ENCODE results near the gene DNAJC15.
A peak's percentile ranks its signal among the peaks of the same experiment; 100 is the strongest.

DNAJC15 gene

GRCh38 chr13:43020794-43021193, 2.6 kb upstream of the DNAJC15 start:
- Histone ChIP-seq H3K27ac (ENCODE audit: low read depth, low read length) (no peak overlapping the region), H3K4me3 (ENCODE audit: low read depth in 1 of 2, low read length in 2 of 2) (no peak overlapping the region)

GRCh38 chr13:43021926-43022670, 1.3 kb upstream of the DNAJC15 start:
- no peaks in the 10 kb centered on the region for H3K27me3 ChIP-seq (ENCODE audit: control insufficient read depth in 1 of 2, insufficient read depth in 2 of 2, low read length in 2 of 2)
- no peak overlapping the region for H3K9ac ChIP-seq (ENCODE audit: low read depth in 1 of 2, low read length in 2 of 2)
- H3K36me3 ChIP-seq (ENCODE audit: control insufficient read depth in 1 of 2, insufficient read depth in 2 of 2, low read length in 2 of 2) = no peaks in the 10 kb centered on the region
- peaks cover 20 to 24% of the 10 kb centered on the region in 2 donors for H3K4me1 ChIP-seq (ENCODE audit: control insufficient read depth in 1 of 2, insufficient read depth in 2 of 2, low read length in 2 of 2)
- H3K9me3 ChIP-seq (ENCODE audit: control insufficient read depth in 1 of 2, low read length in 2 of 2) = no peaks in the 10 kb centered on the region
- H3K27ac ChIP-seq (ENCODE audit: low read depth, low read length) = no peak overlapping the region
- no peak overlapping the region for H3K4me3 ChIP-seq (ENCODE audit: low read depth in 1 of 2, low read length in 2 of 2)

More at GRCh38 chr13:43020794-43021193, 2.6 kb upstream of the DNAJC15 start:
- Histone ChIP-seq H3K9me3 (ENCODE audit: control insufficient read depth in 1 of 2, low read length in 2 of 2) (no peaks in the 10 kb centered on the region), H3K36me3 (ENCODE audit: control insufficient read depth in 1 of 2, insufficient read depth in 2 of 2, low read length in 2 of 2) (no peaks in the 10 kb centered on the region), H3K27me3 (ENCODE audit: control insufficient read depth in 1 of 2, insufficient read depth in 2 of 2, low read length in 2 of 2) (no peaks in the 10 kb centered on the region), H3K9ac (ENCODE audit: low read depth in 1 of 2, low read length in 2 of 2) (no peak overlapping the region), H3K4me1 (ENCODE audit: control insufficient read depth in 1 of 2, insufficient read depth in 2 of 2, low read length in 2 of 2) (peaks cover 15 to 20% of the 10 kb centered on the region in 2 donors)

GRCh38 chr13:43022934-43023288, 475 bp upstream of the DNAJC15 start:
- Histone ChIP-seq H3K27ac (ENCODE audit: low read depth, low read length) (peak overlapping the region; percentile 82), H3K9ac (ENCODE audit: low read depth in 1 of 2, low read length in 2 of 2) (peak overlapping the region; percentile 66 to 95), H3K4me1 (ENCODE audit: control insufficient read depth in 1 of 2, insufficient read depth in 2 of 2, low read length in 2 of 2) (peaks cover 20 to 24% of the 10 kb centered on the region in 2 donors), H3K27me3 (ENCODE audit: control insufficient read depth in 1 of 2, insufficient read depth in 2 of 2, low read length in 2 of 2) (no peaks in the 10 kb centered on the region), H3K36me3 (ENCODE audit: control insufficient read depth in 1 of 2, insufficient read depth in 2 of 2, low read length in 2 of 2) (no peaks in the 10 kb centered on the region), H3K9me3 (ENCODE audit: control insufficient read depth in 1 of 2, low read length in 2 of 2) (no peaks in the 10 kb centered on the region), H3K4me3 (ENCODE audit: low read depth in 1 of 2, low read length in 2 of 2) (peak overlapping the region; percentile 87 to 98)

GRCh38 chr13:43026262-43026661, 2.9 kb downstream of the DNAJC15 start:
- Histone ChIP-seq H3K36me3 (ENCODE audit: control insufficient read depth in 1 of 2, insufficient read depth in 2 of 2, low read length in 2 of 2) (peaks cover 0 to under 1% of the 10 kb centered on the region in 2 donors), H3K4me1 (ENCODE audit: control insufficient read depth in 1 of 2, insufficient read depth in 2 of 2, low read length in 2 of 2) (peaks cover 20 to 24% of the 10 kb centered on the region in 2 donors), H3K4me3 (ENCODE audit: low read depth in 1 of 2, low read length in 2 of 2) (no peak overlapping the region), H3K27ac (ENCODE audit: low read depth, low read length) (no peak overlapping the region), H3K9ac (ENCODE audit: low read depth in 1 of 2, low read length in 2 of 2) (no peak overlapping the region), H3K27me3 (ENCODE audit: control insufficient read depth in 1 of 2, insufficient read depth in 2 of 2, low read length in 2 of 2) (no peaks in the 10 kb centered on the region), H3K9me3 (ENCODE audit: control insufficient read depth in 1 of 2, low read length in 2 of 2) (no peaks in the 10 kb centered on the region)

GRCh38 chr13:43030548-43030947, 7.2 kb downstream of the DNAJC15 start:
- H3K27me3 ChIP-seq (ENCODE audit: control insufficient read depth in 1 of 2, insufficient read depth in 2 of 2, low read length in 2 of 2) = no peaks in the 10 kb centered on the region
- H3K27ac ChIP-seq (ENCODE audit: low read depth, low read length) = no peak overlapping the region
- peaks cover 4 to 12% of the 10 kb centered on the region in 2 donors for H3K36me3 ChIP-seq (ENCODE audit: control insufficient read depth in 1 of 2, insufficient read depth in 2 of 2, low read length in 2 of 2)
- H3K9ac ChIP-seq (ENCODE audit: low read depth in 1 of 2, low read length in 2 of 2) = no peak overlapping the region
- no peak overlapping the region for H3K4me3 ChIP-seq (ENCODE audit: low read depth in 1 of 2, low read length in 2 of 2)
- H3K9me3 ChIP-seq (ENCODE audit: control insufficient read depth in 1 of 2, low read length in 2 of 2) = no peaks in the 10 kb centered on the region
- peaks cover 6 to 11% of the 10 kb centered on the region in 2 donors for H3K4me1 ChIP-seq (ENCODE audit: control insufficient read depth in 1 of 2, insufficient read depth in 2 of 2, low read length in 2 of 2)

GRCh38 chr13:43031881-43032280, 8.5 kb downstream of the DNAJC15 start:
- H3K9me3 ChIP-seq (ENCODE audit: control insufficient read depth in 1 of 2, low read length in 2 of 2) = no peaks in the 10 kb centered on the region
- H3K4me3 ChIP-seq (ENCODE audit: low read depth in 1 of 2, low read length in 2 of 2) = no peak overlapping the region
- H3K27ac ChIP-seq (ENCODE audit: low read depth, low read length) = no peak overlapping the region
- H3K4me1 ChIP-seq (ENCODE audit: control insufficient read depth in 1 of 2, insufficient read depth in 2 of 2, low read length in 2 of 2) = peaks cover 0 to 6% of the 10 kb centered on the region in 2 donors
- H3K9ac ChIP-seq (ENCODE audit: low read depth in 1 of 2, low read length in 2 of 2) = no peak overlapping the region
- peaks cover 4 to 18% of the 10 kb centered on the region in 2 donors for H3K36me3 ChIP-seq (ENCODE audit: control insufficient read depth in 1 of 2, insufficient read depth in 2 of 2, low read length in 2 of 2)
- no peaks in the 10 kb centered on the region for H3K27me3 ChIP-seq (ENCODE audit: control insufficient read depth in 1 of 2, insufficient read depth in 2 of 2, low read length in 2 of 2)

- Histone ChIP-seq H3K4me3 (ENCODE audit: low read depth in 1 of 2, low read length in 2 of 2) (no peak overlapping the region), H3K9ac (ENCODE audit: low read depth in 1 of 2, low read length in 2 of 2) (no peak overlapping the region), H3K27ac (ENCODE audit: low read depth, low read length) (no peak overlapping the region), H3K4me1 (ENCODE audit: control insufficient read depth in 1 of 2, insufficient read depth in 2 of 2, low read length in 2 of 2) (peaks cover 0 to 6% of the 10 kb centered on the region in 2 donors), H3K27me3 (ENCODE audit: control insufficient read depth in 1 of 2, insufficient read depth in 2 of 2, low read length in 2 of 2) (no peaks in the 10 kb centered on the region), H3K36me3 (ENCODE audit: control insufficient read depth in 1 of 2, insufficient read depth in 2 of 2, low read length in 2 of 2) (peaks cover 4 to 21% of the 10 kb centered on the region in 2 donors), H3K9me3 (ENCODE audit: control insufficient read depth in 1 of 2, low read length in 2 of 2) (no peaks in the 10 kb centered on the region)
Measured at GRCh38 chr13:43033038-43033437, 9.7 kb downstream of the DNAJC15 start.

- no peak overlapping the region for H3K4me3 ChIP-seq (ENCODE audit: low read depth in 1 of 2, low read length in 2 of 2)
- peaks cover 4 to 17% of the 10 kb centered on the region in 2 donors for H3K36me3 ChIP-seq (ENCODE audit: control insufficient read depth in 1 of 2, insufficient read depth in 2 of 2, low read length in 2 of 2)
- no peaks in the 10 kb centered on the region for H3K9me3 ChIP-seq (ENCODE audit: control insufficient read depth in 1 of 2, low read length in 2 of 2)
- no peaks in the 10 kb centered on the region for H3K27me3 ChIP-seq (ENCODE audit: control insufficient read depth in 1 of 2, insufficient read depth in 2 of 2, low read length in 2 of 2)
- H3K9ac ChIP-seq (ENCODE audit: low read depth in 1 of 2, low read length in 2 of 2) = no peak overlapping the region
- peaks cover 5 to 11% of the 10 kb centered on the region in 2 donors for H3K4me1 ChIP-seq (ENCODE audit: control insufficient read depth in 1 of 2, insufficient read depth in 2 of 2, low read length in 2 of 2)
- no peak overlapping the region for H3K27ac ChIP-seq (ENCODE audit: low read depth, low read length)
Measured at GRCh38 chr13:43036351-43037250, 13.2 kb downstream of the DNAJC15 start.

- Histone ChIP-seq H3K4me3 (ENCODE audit: low read depth in 1 of 2, low read length in 2 of 2) (no peak overlapping the region), H3K27me3 (ENCODE audit: control insufficient read depth in 1 of 2, insufficient read depth in 2 of 2, low read length in 2 of 2) (no peaks in the 10 kb centered on the region), H3K9ac (ENCODE audit: low read depth in 1 of 2, low read length in 2 of 2) (no peak overlapping the region), H3K36me3 (ENCODE audit: control insufficient read depth in 1 of 2, insufficient read depth in 2 of 2, low read length in 2 of 2) (peaks cover 0 to 9% of the 10 kb centered on the region in 2 donors), H3K27ac (ENCODE audit: low read depth, low read length) (no peak overlapping the region), H3K9me3 (ENCODE audit: control insufficient read depth in 1 of 2, low read length in 2 of 2) (no peaks in the 10 kb centered on the region), H3K4me1 (ENCODE audit: control insufficient read depth in 1 of 2, insufficient read depth in 2 of 2, low read length in 2 of 2) (peaks cover 16 to 32% of the 10 kb centered on the region in 2 donors)
Measured at GRCh38 chr13:43039966-43040365, 16.6 kb downstream of the DNAJC15 start.

Measured in duodenal mucosa (tissue), 2 donors.